ACHN (cell line): ENCODE results near the gene TMEM132D.

Experiments used
- DNase-seq: peaks from one replicate; pipeline ENCODE4 v3.0.0-alpha.2; 2015
- in situ Hi-C: cut with HindIII; loops from 2 replicates; pipeline ENCODE4 v1.10.0; 2017; ENCODE audit warnings: low sequenced_read_pairs, low pct_ligation_motif_present, low pct_unique_long_range_greater_than_20kb

The TMEM132D gene

DNA sequence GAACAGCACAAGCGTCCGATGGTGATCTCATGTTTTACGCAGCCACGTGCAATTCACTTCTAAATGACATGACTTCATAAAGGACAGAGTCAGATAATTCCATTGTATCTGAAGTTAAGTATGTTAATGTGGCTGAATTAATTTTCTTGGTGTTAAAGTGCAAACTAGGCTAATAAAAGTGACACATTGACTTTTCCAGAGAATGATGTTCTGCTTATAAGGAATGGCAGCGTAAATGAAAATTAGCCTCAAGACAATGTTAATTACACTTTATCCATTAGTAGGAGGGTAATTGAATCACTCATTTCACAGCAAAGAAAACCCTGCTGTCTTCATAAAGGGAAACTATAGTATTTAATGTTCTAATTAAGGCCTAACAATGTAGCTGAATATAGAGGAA, 624.1 kb downstream of the TMEM132D start:
- in situ Hi-C loops: no loop called here
- no peak for DNase-seq

DNA sequence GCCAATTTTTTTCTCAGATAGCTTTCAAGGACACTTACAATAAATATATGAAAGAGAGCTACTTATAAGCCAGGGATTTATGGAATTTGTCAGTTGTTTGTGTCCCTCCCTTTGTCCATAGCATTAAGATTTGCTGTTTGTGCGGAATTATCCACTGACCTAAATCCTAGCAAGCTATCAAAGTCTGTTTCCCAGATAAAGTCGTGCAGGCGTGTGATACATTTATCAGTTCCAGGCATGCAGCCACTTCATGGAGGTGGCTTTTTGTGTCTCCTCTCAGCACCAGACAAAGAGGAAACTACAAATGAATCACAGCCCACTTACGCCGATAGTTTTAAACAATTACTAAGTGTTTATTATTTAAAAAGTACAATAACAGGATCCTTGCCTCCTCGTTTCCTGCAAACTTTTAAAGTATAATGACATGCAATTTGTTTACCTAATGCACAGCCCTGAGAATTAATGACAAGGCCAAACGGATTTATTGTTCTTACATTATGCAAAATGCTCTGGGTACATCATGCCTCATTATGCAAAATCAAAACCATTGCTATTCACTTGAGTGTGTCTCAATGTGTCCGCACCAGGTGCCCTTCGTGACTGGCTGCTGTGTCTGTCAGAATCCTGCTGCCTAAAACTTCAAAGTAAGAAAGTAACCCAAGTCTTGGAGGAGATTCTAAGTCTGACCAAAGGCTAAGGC, 627.3 kb downstream of the TMEM132D start:
- in situ Hi-C loops: no loop called here

DNA sequence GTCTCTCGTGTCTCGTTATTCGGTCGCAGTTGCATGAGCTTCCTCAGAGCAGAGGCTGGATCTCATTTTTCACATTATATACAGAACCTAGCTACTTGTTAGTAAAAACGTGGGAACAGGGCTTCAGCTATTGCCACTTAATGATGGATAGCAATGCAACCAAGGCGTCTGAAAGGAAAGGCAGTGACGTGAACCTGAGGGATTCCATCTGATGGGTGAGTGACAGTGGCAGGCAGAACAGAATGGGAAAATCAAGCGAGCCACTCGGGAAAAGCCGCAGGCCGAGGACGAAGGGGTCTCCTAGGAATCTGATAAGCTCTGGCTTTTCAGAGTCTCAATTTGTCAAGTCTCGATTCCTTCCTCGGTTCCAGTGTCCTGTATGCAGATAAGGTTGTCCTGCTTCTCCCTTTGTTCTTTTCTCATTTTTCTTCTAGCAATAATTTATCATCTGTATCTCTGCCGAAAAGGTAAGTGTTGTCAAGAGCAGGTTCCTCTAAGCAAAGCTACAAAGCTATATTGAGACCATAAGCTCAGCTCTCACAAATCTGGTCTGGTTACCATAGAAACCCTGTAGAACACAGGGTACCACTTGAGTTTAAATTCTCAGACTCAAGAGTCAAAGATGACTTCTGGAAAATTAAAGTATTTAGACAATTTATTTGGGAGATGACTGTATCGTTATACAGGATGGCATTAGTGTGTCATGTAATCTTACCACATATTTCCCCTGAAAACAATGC, 633.9 kb downstream of the TMEM132D start:
- in situ Hi-C loops: no loop called here
- no peak for DNase-seq

More for the DNA sequence above, 627.3 kb downstream of the TMEM132D start:
- no peak for DNase-seq

DNA sequence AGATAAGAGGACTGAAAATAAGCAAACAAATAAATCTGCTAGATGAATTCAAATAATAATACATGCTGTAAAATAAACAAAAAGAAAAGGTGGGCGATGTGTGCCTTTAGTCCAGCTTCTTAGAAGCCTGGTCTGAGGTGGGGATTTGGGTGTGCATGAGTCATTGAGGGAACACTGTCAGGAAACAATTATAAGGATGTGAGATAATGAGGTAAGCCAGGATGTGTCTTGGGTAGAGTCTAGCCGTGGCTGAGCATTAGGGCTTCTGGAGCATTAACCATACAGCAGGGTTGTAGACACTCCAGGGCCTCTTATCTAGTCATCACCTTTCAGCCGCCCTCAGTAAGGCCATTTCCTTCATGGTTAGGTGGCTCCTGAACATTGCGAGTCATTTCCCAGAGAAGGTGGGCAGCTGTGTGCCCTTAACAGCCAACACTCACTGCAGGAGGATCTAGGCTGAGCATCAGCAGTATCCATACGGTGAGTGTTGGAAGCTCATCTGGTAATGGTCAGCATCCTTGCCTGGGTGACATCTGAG, 645.0 kb downstream of the TMEM132D start:
- no peak for DNase-seq

DNA sequence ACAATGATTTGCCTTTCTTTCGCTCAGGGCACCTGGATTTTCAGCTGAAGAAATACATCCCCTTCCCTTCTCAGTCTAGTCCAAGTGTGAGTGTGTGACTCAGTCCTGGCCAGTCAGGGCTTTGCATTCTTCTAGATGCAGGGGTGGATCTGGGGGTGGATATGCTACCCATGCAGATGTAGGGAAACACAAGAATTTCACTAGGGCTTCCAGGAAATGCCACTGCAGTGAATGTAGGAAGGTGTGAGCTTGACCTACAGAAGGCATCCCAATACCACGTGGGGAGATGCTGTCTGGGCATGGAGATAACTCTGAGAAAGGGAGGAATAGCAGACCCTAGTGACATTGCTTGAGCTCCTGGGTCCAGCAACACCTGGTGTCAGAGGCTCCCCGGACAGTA, 646.3 kb downstream of the TMEM132D start:
- no peak for DNase-seq
- in situ Hi-C loops: no loop called here

More for the DNA sequence above, 645.0 kb downstream of the TMEM132D start:
- in situ Hi-C loops: no loop called here

DNA sequence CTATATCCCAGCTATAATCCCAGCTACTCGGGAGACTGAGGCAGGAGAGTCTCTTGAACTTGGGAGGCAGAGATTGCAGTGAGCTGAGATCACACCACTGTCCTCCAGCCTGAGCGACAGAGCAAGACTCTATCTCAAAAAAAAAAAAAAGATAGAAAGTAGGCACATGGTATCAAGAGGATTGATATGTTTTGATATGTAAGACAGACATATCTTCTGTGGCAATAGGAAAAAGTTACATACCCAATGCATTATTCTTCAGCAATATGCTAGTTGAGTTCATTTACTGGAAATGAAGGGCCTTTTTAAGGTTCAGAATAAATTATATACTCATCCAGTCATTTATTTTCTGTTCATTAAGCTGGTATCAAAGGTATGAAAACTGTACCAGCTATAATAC, 657.2 kb downstream of the TMEM132D start:
- no peak for DNase-seq
- in situ Hi-C loops: no loop called here

DNA sequence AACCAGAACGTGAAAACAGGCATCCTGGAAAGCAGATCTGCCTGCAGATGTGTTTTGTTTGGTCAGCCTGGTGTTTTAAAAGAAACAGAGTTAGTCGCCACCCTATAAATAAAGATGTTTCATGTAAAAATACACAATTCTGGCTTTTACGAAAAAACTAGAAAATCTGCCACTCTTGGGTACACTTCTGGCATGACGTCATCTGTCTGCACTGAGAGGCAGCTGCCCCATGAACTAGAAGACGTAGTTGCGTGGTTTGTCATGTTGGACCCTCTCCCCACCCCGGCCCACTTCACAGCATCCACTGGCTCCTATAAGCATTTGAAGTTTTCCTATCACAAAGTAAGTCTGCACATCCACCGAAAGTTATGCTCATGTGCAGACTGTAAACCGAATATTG, 658.1 kb downstream of the TMEM132D start:
- no peak for DNase-seq
- in situ Hi-C loops: no loop called here

DNA sequence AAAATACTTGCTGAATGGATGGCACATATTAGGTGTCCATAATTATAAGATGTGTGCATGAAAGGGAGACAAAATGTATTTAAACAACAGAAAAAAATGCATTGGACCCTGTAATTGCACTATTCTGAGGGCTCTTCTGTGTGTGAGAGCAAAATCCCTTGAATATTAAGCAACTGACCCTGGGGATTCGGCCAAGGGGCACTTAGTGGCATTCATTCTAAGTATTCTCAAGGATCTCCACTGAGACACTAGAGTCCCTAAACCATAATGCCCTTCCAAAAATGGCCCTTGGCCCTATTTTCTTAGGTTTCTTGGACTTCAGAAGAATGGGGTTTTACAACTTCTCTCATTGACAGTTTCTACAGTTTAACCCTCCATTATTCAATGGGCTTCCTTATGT, 662.0 kb downstream of the TMEM132D start:
- no peak for DNase-seq
- in situ Hi-C loops: no loop called here

DNA sequence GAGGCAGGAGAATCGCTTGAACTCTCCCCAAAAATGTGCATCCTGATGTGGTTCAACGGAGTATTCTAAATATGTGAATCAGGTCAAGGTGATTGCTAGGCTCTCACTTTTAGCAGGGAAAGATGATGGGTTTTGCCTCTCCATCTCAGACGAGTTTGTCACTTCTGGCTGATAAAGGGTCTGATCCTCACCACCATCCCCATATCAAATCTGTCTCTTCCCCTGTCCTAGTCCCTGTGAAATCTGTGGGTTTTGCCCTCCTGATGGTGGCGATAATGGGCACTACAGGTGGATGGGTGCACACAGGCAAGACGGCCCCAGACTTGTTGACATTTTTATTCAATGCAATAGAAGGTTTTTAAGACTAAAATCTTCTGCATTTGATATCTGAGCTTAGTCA, 665.9 kb downstream of the TMEM132D start:
- in situ Hi-C loops: no loop called here
- DNase-seq: no peak

DNA sequence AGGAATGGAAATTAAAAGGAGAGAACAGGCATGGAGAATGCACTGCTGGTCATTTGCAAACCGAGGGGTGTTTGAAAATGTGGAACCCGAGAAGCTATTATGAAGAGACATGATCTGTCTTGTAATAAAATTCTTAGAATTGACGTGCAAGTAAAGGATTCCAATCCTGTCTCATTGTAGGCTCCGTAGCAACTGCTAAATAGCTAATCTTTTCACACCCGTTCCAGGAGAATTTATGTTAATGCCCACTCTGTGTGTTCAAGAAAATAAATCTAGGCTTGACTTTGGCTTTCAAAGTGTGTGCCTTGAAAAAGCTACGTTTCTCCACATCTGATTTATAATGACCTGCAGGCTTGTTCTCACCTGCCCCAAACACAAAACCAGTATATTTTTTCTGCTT, 669.6 kb downstream of the TMEM132D start:
- no peak for DNase-seq
- in situ Hi-C loops: no loop called here

DNA sequence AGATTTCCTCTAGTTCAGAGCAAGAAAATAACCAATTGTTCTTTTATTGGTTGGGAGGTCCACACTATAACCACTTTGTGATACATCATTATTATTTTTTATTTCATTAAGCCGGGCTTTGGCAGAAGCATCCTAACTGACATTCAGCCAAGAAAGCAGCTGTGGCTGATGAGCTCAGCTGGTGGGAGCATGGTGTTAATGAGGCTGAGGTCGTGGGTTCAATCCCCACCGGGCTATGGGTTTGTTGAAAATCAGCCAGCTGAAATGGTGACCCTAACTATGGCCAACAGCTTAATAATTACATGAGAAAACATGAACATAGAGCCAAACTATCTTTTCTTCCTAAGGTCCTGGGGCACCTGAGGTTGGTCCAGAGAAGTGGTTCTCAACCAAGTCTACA, 672.3 kb downstream of the TMEM132D start:
- no peak for DNase-seq
- in situ Hi-C loops: no loop called here

DNA sequence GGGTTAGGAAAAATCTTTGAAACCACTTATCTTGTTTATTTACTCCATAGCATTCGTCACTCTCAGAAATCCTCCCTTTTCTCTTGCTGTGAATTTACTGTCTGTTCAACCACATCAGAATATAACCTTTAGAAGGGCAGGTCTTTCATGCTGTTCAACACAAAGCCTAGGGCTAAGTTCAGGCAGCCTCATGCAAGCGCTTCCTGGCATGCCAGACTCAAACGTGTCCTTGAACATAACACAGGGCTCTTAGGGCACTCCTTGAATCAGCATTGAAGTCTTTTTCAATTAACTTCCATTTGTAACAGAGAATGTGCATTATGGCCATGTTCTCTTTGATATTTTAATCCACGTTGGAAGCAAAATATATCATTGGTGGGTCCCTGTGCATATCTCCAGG, 672.8 kb downstream of the TMEM132D start:
- no peak for DNase-seq
- in situ Hi-C loops: no loop called here

DNA sequence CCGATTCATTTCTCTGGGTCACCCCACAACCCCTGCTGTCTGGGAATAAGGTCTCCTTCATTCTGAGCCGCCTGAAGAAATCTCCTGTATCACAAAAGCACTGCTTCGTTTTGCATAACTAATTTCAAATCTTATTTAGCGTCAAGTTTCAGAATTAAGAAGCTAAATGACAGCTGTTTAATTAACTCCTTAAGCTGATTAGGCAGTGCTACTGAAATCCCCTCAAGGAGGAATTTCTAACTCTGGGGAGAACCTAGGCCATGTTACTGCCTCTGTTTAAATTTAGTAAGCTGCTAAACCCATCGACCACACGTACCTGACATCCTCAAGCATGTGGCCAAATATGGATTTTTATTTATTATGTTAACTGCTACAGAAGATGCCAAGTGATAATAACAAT, 677.0 kb downstream of the TMEM132D start:
- in situ Hi-C loops: no loop called here
- no peak for DNase-seq

DNA sequence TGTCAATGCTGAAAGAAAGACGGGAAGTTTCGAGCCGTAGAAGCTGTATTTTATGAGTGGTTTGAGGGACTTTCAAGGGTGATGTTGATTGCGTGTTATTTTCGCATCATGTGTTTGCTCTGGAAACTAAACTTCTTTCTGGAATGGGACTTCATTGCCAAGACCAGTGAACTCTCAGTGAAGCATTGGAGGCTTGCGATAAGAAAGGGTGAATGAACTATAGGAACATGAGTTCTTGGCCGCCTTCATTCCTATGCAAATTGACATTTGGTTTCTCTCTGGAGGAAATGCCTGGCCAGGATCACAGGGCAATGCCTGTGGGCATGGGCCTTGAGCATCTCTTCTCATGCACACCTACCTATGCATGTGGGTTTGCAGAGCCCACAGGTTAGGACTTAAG, 677.8 kb downstream of the TMEM132D start:
- in situ Hi-C loops: no loop called here
- DNase-seq: no peak

DNA sequence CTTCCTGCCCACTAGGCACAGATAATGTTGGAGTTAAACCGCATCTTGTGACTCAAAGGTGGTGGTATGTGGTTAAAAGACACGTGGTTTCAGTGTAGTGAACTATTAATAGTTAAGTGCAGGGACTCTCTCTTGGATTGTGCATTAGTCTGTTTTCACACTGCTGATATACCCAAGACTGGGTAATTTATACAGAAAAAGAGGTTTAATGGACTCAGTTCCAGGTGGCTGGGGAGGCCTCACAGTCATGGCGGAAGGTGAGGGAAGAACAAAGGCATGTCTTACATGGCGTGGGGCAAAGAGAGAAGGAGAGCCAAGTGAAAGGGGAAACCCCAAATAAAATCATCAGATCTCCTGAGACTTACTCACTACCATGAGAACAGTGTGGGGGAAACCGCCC, 688.3 kb downstream of the TMEM132D start:
- in situ Hi-C loops: no loop called here
- peak; percentile 6 for DNase-seq

DNA sequence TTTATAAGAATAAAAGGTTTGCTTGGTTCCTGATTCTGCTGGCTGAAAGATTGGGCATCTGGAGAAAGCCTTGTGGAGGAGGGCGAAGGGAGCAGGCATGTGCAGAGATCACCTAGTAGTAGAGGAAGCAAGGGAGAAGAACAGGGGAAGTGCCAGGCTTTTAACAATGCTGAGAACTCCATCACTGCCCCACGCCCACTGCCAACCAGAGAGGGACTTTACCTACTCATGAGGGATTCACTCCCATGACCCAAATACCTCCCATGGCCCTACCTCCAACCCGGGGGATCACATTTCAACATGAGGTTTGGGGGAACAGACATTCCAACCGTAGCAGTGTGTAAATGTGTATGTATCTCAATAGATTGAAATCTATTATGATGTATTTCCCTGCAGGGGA, 690.3 kb downstream of the TMEM132D start:
- in situ Hi-C loops: no loop called here
- no peak for DNase-seq

DNA sequence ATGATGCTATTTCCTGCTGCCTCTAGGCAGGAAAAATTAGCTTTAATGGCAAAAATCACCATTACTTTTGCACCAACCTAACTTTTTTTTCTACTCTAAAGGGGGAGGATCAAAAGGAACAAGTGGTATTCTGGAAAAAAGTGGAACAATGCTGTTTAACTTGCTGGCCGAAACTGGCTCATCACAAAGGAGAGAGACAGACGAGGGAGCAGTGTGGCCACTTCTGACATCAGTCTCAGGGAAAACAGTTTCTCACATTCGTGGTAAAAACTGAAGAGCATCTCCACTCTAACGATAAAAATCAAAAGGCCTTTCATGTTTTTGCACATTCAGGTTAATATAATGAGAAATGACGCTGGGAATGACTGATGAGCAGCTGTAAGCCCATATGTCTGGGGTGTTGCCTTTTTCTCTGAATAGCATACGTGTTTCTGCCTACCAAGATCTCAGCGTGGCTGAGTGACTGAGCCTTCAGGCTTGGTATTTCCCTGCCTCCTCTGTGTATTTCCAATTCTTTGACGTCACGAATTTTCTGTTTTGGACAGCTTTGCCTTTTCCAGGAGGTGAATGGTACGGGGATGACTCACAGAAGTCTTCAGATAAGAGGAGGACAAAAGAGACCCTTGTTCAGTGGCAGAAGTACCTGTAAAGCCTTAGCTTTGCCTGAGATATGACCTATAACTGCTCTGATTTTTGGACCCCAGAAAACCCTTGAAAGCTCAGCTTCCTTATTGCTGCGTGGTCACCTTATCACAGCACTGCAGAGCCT, 691.8 kb downstream of the TMEM132D start:
- in situ Hi-C loops: no loop called here
- DNase-seq: no peak

DNA sequence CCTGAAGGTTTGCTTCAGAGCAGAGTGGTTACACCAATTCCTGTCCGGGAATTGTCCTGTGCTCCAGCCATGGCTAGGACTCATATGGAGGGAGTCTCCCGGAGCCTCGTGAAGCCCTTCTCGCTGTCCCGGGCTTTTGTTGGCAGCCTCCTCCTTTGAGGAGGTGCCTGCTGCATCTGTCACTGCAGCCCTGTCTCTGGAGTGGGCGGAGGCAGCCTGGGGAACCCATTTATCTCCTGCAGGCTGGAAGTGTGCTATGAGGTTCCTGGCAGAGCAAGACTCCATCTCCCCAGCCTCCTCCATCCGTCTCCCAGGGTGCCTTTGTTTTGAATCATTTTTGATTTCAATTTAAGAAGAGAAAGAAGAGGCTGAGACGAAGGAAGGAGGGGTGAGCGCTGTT, 695.3 kb downstream of the TMEM132D start:
- in situ Hi-C loops: no loop called here

DNA sequence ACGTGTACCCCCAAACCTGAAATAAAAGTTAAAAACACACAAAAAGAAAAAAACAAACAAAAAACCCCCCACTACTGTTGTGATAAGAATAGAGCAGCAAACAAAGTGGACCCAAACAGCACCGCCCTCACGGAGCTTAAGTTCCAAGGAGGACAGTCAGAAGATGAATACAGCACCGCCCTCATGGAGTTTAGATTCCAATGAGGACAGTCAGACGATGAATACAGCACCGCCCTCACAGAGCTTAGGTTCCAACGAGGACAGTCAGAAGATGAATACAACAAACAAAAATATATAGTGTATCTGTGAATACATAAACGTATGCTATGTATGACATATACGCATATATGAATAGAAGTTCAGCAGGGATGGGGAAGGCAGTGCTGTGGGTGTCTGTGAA, 696.7 kb downstream of the TMEM132D start:
- DNase-seq: no peak
- in situ Hi-C loops: no loop called here

More for the DNA sequence above, 695.3 kb downstream of the TMEM132D start:
- DNase-seq: no peak
